ENCODE data around the gene PZP.

DNA sequence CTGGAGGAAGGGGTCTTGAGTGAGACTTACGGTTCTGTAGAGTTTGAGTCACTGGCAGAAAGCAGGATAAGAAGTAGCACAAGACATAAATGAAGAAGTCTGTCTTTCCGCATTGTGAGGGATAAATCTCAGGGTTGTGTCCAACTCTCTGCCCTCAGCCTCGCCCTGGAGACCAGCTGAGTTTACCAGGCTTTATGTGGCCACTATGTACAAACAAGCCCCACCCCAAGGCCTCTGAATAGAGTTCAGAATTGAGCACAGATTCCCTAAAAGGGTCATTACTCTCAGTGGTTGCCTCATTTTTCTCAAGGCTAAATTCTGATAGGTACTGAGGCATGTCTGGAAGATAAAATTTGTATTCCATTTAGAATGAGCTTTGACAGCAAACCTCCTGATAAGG is at the start of gene PZP:
- TF ChIP-seq MTA2 (IDR thresholded peaks at IDR 0.05; ENCODE audit: low read depth), result no peak
- no peak for TF ChIP-seq HNRNPUL1 (IDR thresholded peaks at IDR 0.05; ENCODE audit: low read length)
- TF ChIP-seq, protein P1, sequence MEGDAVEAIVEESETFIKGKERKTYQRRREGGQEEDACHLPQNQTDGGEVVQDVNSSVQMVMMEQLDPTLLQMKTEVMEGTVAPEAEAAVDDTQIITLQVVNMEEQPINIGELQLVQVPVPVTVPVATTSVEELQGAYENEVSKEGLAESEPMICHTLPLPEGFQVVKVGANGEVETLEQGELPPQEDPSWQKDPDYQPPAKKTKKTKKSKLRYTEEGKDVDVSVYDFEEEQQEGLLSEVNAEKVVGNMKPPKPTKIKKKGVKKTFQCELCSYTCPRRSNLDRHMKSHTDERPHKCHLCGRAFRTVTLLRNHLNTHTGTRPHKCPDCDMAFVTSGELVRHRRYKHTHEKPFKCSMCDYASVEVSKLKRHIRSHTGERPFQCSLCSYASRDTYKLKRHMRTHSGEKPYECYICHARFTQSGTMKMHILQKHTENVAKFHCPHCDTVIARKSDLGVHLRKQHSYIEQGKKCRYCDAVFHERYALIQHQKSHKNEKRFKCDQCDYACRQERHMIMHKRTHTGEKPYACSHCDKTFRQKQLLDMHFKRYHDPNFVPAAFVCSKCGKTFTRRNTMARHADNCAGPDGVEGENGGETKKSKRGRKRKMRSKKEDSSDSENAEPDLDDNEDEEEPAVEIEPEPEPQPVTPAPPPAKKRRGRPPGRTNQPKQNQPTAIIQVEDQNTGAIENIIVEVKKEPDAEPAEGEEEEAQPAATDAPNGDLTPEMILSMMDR (IDR thresholded peaks at IDR 0.05 in 2 of 3, conservative IDR thresholded peaks at IDR 0.05 in 1 of 3; ENCODE audit: insufficient read depth in 2 of 3, low read depth in 1 of 3, low read length in 3 of 3), result no peak
- no peak for TF ChIP-seq KLF16 (IDR thresholded peaks at IDR 0.05)
- TF ChIP-seq TARDBP (IDR thresholded peaks at IDR 0.05), result no peak
- no peak for TF ChIP-seq ZNF507 (tag; conservative IDR thresholded peaks at IDR 0.05)
- TF ChIP-seq, protein P2, sequence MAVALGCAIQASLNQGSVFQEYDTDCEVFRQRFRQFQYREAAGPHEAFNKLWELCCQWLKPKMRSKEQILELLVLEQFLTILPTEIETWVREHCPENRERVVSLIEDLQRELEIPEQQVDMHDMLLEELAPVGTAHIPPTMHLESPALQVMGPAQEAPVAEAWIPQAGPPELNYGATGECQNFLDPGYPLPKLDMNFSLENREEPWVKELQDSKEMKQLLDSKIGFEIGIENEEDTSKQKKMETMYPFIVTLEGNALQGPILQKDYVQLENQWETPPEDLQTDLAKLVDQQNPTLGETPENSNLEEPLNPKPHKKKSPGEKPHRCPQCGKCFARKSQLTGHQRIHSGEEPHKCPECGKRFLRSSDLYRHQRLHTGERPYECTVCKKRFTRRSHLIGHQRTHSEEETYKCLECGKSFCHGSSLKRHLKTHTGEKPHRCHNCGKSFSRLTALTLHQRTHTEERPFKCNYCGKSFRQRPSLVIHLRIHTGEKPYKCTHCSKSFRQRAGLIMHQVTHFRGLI (CRISPR knock-in tag; IDR thresholded peaks at IDR 0.05), result no peak
- TF ChIP-seq ZBTB17 (CRISPR knock-in tag; IDR thresholded peaks at IDR 0.05), result no peak
